NCI-H524 (cell line): ENCODE measurements around the gene ZBTB22.
A peak's percentile ranks its signal among the peaks of the same experiment; 100 is the strongest.
"Not testable (repeated sequence)": the region's sequence is repeated elsewhere in the genome, so short reads cannot be mapped to it uniquely, and the experiment has no call there.

Experiments used
- DNase-seq, 2 experiments: peaks; one replicate each; lab custom pipeline; 2025; lab: John Stamatoyannopoulos, UW

Gene ZBTB22, protein sequence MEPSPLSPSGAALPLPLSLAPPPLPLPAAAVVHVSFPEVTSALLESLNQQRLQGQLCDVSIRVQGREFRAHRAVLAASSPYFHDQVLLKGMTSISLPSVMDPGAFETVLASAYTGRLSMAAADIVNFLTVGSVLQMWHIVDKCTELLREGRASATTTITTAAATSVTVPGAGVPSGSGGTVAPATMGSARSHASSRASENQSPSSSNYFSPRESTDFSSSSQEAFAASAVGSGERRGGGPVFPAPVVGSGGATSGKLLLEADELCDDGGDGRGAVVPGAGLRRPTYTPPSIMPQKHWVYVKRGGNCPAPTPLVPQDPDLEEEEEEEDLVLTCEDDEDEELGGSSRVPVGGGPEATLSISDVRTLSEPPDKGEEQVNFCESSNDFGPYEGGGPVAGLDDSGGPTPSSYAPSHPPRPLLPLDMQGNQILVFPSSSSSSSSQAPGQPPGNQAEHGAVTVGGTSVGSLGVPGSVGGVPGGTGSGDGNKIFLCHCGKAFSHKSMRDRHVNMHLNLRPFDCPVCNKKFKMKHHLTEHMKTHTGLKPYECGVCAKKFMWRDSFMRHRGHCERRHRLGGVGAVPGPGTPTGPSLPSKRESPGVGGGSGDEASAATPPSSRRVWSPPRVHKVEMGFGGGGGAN

DNA sequence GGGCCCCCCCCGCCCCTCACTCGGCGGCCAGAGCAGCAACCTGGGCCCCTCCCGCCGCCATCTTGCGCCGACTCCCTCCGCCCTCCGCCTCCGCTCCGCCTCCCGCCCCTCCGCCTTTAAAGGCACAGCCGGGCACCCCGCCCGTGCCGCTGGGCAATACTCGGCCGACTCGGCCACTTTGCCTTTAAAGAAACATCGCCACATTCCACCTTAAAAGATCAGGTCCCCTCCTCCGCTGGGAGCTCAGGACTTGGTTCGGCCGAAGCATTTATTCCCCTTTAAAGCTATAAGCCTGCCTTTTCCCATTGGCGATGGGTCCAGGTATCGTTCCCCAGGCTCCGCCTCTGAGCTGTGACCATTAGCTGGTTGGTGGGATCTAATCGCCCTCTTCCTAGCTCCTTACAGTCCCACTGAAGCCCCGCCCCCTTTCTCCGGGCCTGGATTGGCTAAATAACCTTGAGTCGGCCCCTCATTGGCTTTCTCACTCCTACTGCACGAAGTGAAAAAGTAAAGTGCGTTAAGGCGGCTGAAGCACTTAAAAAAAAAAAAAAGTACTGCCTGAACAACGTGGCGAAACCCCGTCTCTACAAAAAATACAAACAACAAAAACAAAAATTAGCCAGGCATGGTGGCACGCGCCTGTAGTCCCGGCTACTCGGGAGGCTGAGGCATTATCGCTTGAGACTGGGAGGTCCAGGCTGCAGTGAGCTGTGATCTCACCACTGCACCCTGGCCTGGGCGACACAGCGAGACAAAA, at the start of gene ZBTB22:
Gene ZBTB22 (minus strand): TSS at position 76 of the 757 bp plus-strand sequence. CDS start 828 bp downstream, outside the sequence.
- peak; percentile 96 to 98 for DNase-seq

GRCh38 chr6:33367009-33367714, 49.6 kb upstream of the ZBTB22 start:
- DNase-seq, result no peak

GRCh38 chr6:33365206-33365971, 47.8 kb upstream of the ZBTB22 start:
- peak in 1 of 2 experiments; percentile 18 for DNase-seq

DNA sequence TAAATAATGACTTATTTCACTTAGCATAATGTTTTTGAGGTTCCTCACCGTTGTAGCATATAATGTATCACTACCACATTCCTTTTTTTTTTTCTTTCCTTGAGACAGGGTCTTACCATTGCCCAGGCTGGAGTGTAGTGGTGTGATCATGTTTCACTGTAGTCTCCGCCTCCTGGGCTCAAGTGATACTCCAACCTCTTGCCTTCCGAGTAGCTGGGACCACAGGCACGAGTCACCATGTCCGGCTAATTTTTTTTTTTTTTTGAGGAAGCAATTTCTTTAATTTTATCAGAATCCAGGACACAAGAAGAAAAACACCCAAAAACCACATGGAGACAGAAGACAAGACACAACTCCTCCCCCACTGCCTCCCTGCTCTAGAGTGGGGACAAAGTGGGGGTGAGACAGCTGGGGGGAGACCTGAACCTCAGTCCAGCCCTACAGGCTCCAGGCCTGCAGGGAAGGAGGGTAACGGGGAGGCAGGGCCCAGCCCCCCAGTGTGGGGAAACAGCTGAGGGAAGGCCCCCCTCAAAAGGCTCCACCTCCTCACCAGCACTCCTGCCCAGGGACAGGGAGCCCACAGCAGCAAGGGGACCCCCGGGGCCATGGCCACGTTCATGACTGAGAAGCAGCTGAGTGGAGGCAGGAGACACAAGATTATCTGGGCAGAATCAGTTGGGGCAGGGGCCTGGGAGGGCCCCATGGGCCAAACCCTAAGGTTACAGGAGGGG, 47.1 kb upstream of the ZBTB22 start:
- peak; percentile 24 to 77 for DNase-seq

GRCh38 chr6:33363486-33363885, 45.9 kb upstream of the ZBTB22 start:
- not testable (repeated sequence) for DNase-seq

DNA sequence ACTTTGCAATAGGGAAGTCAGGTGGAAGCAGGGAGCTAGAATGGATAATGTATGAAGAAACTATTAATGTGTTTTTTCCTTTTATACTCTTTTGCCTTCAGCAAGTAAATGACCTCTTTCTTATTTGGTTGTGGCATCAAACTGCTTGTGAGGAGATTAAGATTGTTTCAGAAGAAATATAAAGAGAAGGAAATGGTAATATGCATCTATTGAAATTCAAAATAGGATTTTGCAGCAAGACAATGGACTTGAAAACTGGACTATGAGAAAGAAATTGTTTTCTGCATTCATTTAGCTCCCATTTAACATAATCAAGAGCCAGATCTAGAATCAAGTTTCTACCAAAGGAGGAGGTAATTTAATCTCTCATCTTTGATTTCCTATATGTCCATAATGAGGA, 41.8 kb upstream of the ZBTB22 start:
- no peak for DNase-seq

DNA sequence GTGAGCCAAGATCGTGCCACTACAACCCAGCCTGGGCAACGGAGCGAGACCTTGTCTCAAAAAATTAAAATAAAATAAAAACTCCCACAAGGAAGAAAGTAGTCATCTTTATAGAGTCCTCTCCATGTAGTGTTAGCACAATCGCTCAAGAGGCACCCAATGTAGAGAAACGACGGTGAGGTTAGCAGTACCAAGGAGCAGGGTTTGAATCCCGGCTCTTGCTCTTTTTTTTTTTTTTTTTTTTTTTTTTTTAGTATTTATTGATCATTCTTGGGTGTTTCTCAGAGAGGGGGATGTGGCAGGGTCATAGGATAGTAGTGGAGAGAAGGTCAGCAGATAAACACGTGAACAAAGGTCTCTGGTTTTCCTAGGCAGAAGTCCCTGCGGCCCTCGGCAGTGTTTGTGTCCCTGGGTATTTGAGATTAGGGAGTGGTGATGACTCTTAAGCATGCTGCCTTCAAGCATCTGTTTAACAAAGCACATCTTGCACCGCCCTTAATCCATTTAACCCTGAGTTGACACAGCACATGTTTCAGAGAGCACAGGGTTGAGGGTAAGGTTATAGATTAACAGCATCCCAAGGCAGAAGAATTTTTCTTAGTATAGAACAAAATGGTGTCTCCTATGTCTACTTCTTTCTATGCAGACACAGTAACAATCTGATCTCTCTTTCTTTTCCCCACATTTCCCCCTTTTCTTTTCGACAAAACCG, 39.8 kb upstream of the ZBTB22 start:
- peak in 1 of 2 experiments; percentile 76 for DNase-seq

- peak in 1 of 2 experiments; percentile 3 for DNase-seq
These were observed 38.8 kb upstream of the ZBTB22 start for GRCh38 chr6:33356295-33356694.

DNA sequence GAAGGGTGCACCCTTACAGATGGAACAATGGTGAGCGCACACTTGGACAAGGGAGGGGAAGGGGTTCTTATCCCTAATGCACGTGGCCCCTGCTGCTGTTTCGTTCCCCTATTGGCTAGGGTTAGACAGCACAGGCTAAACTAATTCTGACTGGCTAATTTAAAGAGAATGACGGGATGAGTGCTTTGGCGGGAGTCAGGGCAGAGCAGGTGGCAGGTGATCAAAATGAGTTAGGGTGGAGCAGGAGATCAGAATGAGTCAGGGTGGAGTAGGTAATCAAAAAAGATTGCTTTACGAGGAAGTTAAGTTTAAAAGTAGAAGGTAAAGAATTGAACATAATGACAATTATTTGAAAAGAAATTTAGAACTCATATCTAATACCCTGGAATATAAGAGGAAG, 38.3 kb upstream of the ZBTB22 start:
- not testable (repeated sequence) for DNase-seq

DNA sequence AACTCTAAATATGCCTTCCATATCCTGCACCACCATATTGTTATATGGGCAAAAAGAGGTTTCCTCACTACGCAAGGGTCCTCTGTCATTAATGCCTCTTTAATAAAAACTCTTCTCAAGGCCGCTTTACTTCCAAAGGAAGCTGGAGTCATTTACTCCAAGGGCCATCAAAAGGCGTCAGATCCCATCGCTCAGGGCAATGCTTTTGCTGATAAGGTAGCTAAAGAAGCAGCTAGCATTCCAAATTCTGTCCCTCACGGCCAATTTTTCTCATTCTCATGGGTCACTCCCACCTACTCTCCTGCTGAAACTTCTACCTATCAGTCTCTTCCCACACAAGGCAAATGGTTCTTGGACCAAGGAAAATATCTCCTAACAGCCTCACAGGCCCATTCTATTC, 30.3 kb upstream of the ZBTB22 start:
- no peak for DNase-seq

- DNase-seq, result not testable (repeated sequence)
These were observed 29.4 kb upstream of the ZBTB22 start for GRCh38 chr6:33346972-33347371.

- peak; percentile 63 to 83 for DNase-seq
These were observed 27.5 kb upstream of the ZBTB22 start for GRCh38 chr6:33344701-33345697.

- DNase-seq, result no peak
These were observed 26.5 kb upstream of the ZBTB22 start for GRCh38 chr6:33343953-33344611.

GRCh38 chr6:33343606-33343952, 26.0 kb upstream of the ZBTB22 start:
- not testable (repeated sequence) for DNase-seq

DNA sequence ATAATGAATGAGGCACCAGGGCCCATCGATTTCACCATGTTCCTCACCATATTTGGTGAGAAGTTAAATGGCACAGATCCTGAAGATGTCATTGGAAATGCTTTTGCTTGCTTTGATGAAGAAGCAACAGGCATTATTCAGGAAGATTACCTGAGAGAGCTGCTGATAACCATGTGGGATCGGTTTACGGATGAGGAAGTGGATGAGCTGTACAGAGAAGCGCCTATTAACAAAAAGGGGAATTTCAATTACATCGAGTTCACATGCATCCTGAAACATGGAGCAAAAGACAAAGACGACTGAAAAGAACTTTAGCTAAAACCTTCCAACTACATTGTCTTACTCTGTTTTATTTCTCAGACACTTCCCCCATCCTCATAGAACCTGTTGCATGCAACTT, 21.6 kb upstream of the ZBTB22 start:
- no peak for DNase-seq

GRCh38 chr6:33336495-33336894, 19.0 kb upstream of the ZBTB22 start:
- DNase-seq, result no peak

DNA sequence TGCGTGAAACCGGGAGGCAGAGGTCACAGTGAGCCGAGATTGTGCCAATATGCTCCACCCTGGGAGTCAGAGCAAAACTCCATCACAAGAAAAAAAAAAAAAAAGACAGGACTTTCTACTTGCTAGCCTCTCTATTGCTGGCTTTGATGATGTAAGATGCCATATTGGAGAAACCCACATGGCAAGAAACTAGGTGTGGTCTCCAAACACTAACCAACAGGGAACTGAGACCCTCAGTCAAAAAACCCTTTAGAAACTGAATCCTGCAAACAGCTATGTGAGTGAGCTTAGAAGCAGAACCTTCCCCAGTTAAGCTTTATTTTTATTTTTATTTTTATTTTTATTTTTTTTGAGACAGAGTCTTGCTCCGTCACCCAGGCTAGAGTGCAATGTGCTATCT, 18.4 kb upstream of the ZBTB22 start:
- DNase-seq, result no peak

DNA sequence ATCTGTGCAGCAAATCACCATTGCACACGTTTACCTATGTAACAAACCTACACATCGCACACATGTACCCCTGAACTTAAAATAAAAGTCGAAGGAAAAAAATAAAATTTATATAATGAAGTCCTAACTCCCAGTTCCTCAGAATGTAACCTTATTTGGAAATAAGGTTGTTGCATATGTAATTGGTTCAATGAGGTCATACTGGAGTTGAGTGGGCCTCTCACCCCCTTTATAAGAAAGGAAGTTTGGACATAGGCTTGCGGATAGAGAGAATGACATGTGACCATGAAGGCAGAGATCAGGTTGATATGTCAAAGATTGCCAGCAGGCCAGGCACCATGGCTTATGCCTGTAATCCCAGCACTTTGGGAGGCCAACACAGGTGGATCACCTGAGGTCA, 16.1 kb upstream of the ZBTB22 start:
- DNase-seq, result no peak
